GM23338 (cell line): ENCODE measurements around the gene CDC34. TPM values are rescaled to one million over a fixed set of nuclear protein-coding genes. Genes with fewer than 3 reads are reported as not detected.
A peak's percentile ranks its signal among the peaks of the same experiment; 100 is the strongest.

Source experiments
- ATAC-seq: fragments of 200-7000 bp; cut with Tn5 transposase; 3 replicates; pipeline ENCODE4 v1.9.1; 2020
- DNase-seq: peaks from one replicate; pipeline ENCODE4 v3.0.0-alpha.2; 2015; ENCODE audit warnings: low spot score
- H2AFZ ChIP-seq: fragments of 200-600 bp; sonication (generic); 2 replicates; pipeline ENCODE4 v1.8.0; 2016; ENCODE audit warnings: antibody characterized with exemption, mild to moderate bottlenecking, moderate library complexity
- H3F3A ChIP-seq: fragments of 200-600 bp; sonication (generic); replicated peaks from 2 replicates; pipeline ENCODE4 v1.8.0; 2017; ENCODE audit warnings: antibody characterized with exemption, mixed run types, low read depth
- H3K27ac ChIP-seq: fragments of 200-600 bp; sonication (generic); 2 replicates; pipeline ENCODE4 v1.6.1; 2016; ENCODE audit warnings: low read depth
- H3K27me3 ChIP-seq: fragments of 200-600 bp; sonication (generic); 2 replicates; pipeline ENCODE4 v1.8.0; 2016; ENCODE audit warnings: mild to moderate bottlenecking, mixed run types, moderate library complexity; ENCODE audit not compliant: insufficient read depth
- H3K36me3 ChIP-seq: fragments of 200-600 bp; sonication (generic); 2 replicates; pipeline ENCODE4 v1.8.0; 2016; ENCODE audit warnings: mild to moderate bottlenecking; ENCODE audit not compliant: insufficient read depth
- H3K4me1 ChIP-seq: fragments of 200-600 bp; sonication (generic); 2 replicates; pipeline ENCODE4 v1.8.0; 2016; ENCODE audit warnings: mild to moderate bottlenecking, moderate library complexity; ENCODE audit not compliant: insufficient read depth
- H3K4me2 ChIP-seq: fragments of 200-600 bp; sonication (generic); 2 replicates; pipeline ENCODE4 v1.7.1; 2017; ENCODE audit warnings: mixed run types
- H3K4me3 ChIP-seq: fragments of 200-600 bp; sonication (generic); 2 replicates; pipeline ENCODE4 v1.6.1; 2016; ENCODE audit warnings: mixed run types
- H3K79me2 ChIP-seq: fragments of 200-600 bp; sonication (generic); replicated peaks from 2 replicates; pipeline ENCODE4 v1.8.0; 2017; ENCODE audit warnings: mild to moderate bottlenecking; ENCODE audit not compliant: insufficient read depth
- H3K9me2 ChIP-seq: fragments of 200-600 bp; sonication (generic); 2 replicates; pipeline ENCODE4 v1.8.0; 2017; ENCODE audit not compliant: insufficient read depth
- H4K20me1 ChIP-seq: fragments of 200-600 bp; sonication (generic); replicated peaks from 2 replicates; pipeline ENCODE4 v1.8.0; 2017; ENCODE audit warnings: mild to moderate bottlenecking; ENCODE audit not compliant: insufficient read depth
- H3K27ac Mint-ChIP-seq: 2 replicates; pipeline ENCODE4 v1.8.0; 2020; ENCODE audit warnings: inconsistent platforms, mild to moderate bottlenecking, moderate library complexity, mixed read lengths
- H3K27me3 Mint-ChIP-seq: 3 replicates; pipeline ENCODE4 v1.8.0; 2022; ENCODE audit warnings: low read depth, mild to moderate bottlenecking, moderate library complexity, mixed read lengths, inconsistent platforms; ENCODE audit not compliant: insufficient read depth, poor library complexity
- H3K36me3 Mint-ChIP-seq: 3 replicates; pipeline ENCODE4 v1.8.0; 2021; ENCODE audit warnings: low read depth, mild to moderate bottlenecking, inconsistent platforms, moderate library complexity, mixed read lengths
- H3K4me1 Mint-ChIP-seq: 3 replicates; pipeline ENCODE4 v1.8.0; 2020; ENCODE audit warnings: mild to moderate bottlenecking, inconsistent platforms, mixed read lengths
- H3K4me3 Mint-ChIP-seq: 3 replicates; pipeline ENCODE4 v1.8.0; 2021; ENCODE audit warnings: moderate library complexity, mild to moderate bottlenecking, inconsistent platforms, mixed read lengths
- H3K9me3 Mint-ChIP-seq: 3 replicates; pipeline ENCODE4 v1.8.0; 2020; ENCODE audit warnings: moderate library complexity, mild to moderate bottlenecking, inconsistent platforms, mixed read lengths
- CREB1 ChIP-seq: fragments of 250-450 bp; sonication (Bioruptor Pico); IDR thresholded peaks from 2 replicates; pipeline ENCODE4 v1.5.0; 2020; ENCODE audit warnings: low read depth, mild to moderate bottlenecking, moderate library complexity
- CTCF ChIP-seq, 2 experiments: fragments of 200-600 bp in 1 of 2; sonication (generic) in 1 of 2; conservative IDR thresholded peaks; 2 replicates each; pipeline versions ENCODE4 v1.5.1 to v1.6.1; 2016 to 2017; ENCODE audit warnings: antibody characterized with exemption in 2 of 2, low read depth in 2 of 2, mild to moderate bottlenecking in 2 of 2, moderate library complexity in 1 of 2
- ETS1 ChIP-seq: IDR thresholded peaks from 2 replicates; pipeline ENCODE4 v1.6.1; 2016; ENCODE audit warnings: antibody characterized with exemption
- EZH2phosphoT487 ChIP-seq: fragments of 200-600 bp; sonication (generic); IDR thresholded peaks from one replicate; pipeline ENCODE4 v1.8.1; 2018; ENCODE audit warnings: antibody characterized with exemption; ENCODE audit not compliant: unreplicated experiment
- POLR2AphosphoS5 ChIP-seq: IDR thresholded peaks from 2 replicates; pipeline ENCODE4 v1.6.1; 2016; ENCODE audit warnings: antibody characterized with exemption, low read depth
- STAT1 ChIP-seq: IDR thresholded peaks from one replicate; pipeline ENCODE4 v1.6.1; 2016; ENCODE audit warnings: antibody characterized with exemption; ENCODE audit not compliant: unreplicated experiment
- ZNF114 ChIP-seq: fragments of 250-450 bp; sonication (Bioruptor Pico); IDR thresholded peaks from 2 replicates; pipeline ENCODE4 v1.5.0; 2020; ENCODE audit warnings: mild to moderate bottlenecking, moderate library complexity
- ZNF331 ChIP-seq: fragments of 250-450 bp; sonication (Bioruptor Pico); IDR thresholded peaks from 2 replicates; pipeline ENCODE4 v1.5.0; 2020; ENCODE audit warnings: low read depth, mild to moderate bottlenecking, moderate library complexity
- polyA plus RNA-seq: library from polyadenylated mRNA; unstranded; fragments of >200 nt; fragmentation: Nextera tagmentation; extraction: Ambion mirVana; gene quantifications from 2 replicates; pipeline ENCODE4 v1.2.1, GENCODE V29; 2016
- total RNA-seq: library from RNA; depleted of rRNA; stranded (reverse); fragments of >200 nt; shearing (Covaris generic); gene quantifications from 2 replicates; pipeline ENCODE4 v1.2.3, GENCODE V29; 2014

CDC34 gene
- total and polyA plus RNA-seq, 2 experiments from 2014 or later: 114 to 148 TPM

- Histone ChIP-seq H3K27me3 (peaks cover 33% of the 10 kb centered on the region), H3K4me1 (0 out of 2 replicates have a peak, but pooled peaks cover 3% of the 10 kb centered on the region), H3K27ac (no peak overlapping the region), H3K36me3 (no peaks in the 10 kb centered on the region), H3K9me2 (no peaks in the 10 kb centered on the region), H3K4me3 (no peak overlapping the region), H3F3A (peaks cover 10% of the 10 kb centered on the region), H4K20me1 (no peaks in the 10 kb centered on the region), H3K79me2 (no peaks in the 10 kb centered on the region), H2AFZ (no peak overlapping the region), H3K4me2 (peak overlapping the region; percentile 32; the same call in 1 of the 2 replicates)
- Mint-ChIP-seq H3K27ac (no peak overlapping the region), H3K4me1 (peaks cover 13% of the 10 kb centered on the region), H3K4me3 (no peak overlapping the region), H3K36me3 (peaks cover 2% of the 10 kb centered on the region; the same call in 1 of the 3 replicates), H3K9me3 (peaks cover 12% of the 10 kb centered on the region), H3K27me3 (peaks cover 36% of the 10 kb centered on the region)
- no peak for TF ChIP-seq EZH2phosphoT487
- DNase-seq (peak; percentile 48), ATAC-seq (no peak)
These were observed 37.1 kb upstream of the CDC34 start for GRCh38 chr19:494171-495080.

- Histone ChIP-seq H3K36me3 (no peaks in the 10 kb centered on the region), H3K4me2 (no peak overlapping the region), H3K9me2 (no peaks in the 10 kb centered on the region), H3F3A (peaks cover 10% of the 10 kb centered on the region), H3K4me1 (0 out of 2 replicates have a peak, but pooled peaks cover 2% of the 10 kb centered on the region), H3K4me3 (no peak overlapping the region), H3K27me3 (peaks cover 39% of the 10 kb centered on the region), H4K20me1 (no peaks in the 10 kb centered on the region), H3K27ac (no peak overlapping the region), H3K79me2 (no peaks in the 10 kb centered on the region), H2AFZ (no peak overlapping the region)
- ATAC-seq: no peak
- no peak for DNase-seq
- H3K27ac Mint-ChIP-seq: no peak overlapping the region
- peak overlapping the region; percentile 34; the same call in 1 of the 3 replicates for H3K4me3 Mint-ChIP-seq
- H3K4me1 Mint-ChIP-seq: peaks cover 9% of the 10 kb centered on the region
- peaks cover 2% of the 10 kb centered on the region; the same call in 1 of the 3 replicates for H3K36me3 Mint-ChIP-seq
- H3K27me3 Mint-ChIP-seq: peaks cover 41% of the 10 kb centered on the region
- peaks cover 12% of the 10 kb centered on the region for H3K9me3 Mint-ChIP-seq
- TF ChIP-seq ZNF331 (CRISPR knock-in tag) (no peak), CREB1 (no peak), ETS1 (no peak)
These were observed 36.5 kb upstream of the CDC34 start for GRCh38 chr19:495081-495401.

- Mint-ChIP-seq H3K27me3 (peaks cover 43% of the 10 kb centered on the region), H3K9me3 (peaks cover 12% of the 10 kb centered on the region), H3K36me3 (peaks cover 2% of the 10 kb centered on the region; the same call in 1 of the 3 replicates), H3K4me1 (peaks cover 8% of the 10 kb centered on the region), H3K4me3 (peak overlapping the region; percentile 61), H3K27ac (no peak overlapping the region)
- H3K36me3 ChIP-seq: no peaks in the 10 kb centered on the region
- H3K4me3 ChIP-seq: peak overlapping the region; percentile 69
- H3K9me2 ChIP-seq: no peaks in the 10 kb centered on the region
- H3K27ac ChIP-seq: no peak overlapping the region
- H3F3A ChIP-seq: peaks cover 7% of the 10 kb centered on the region
- H2AFZ ChIP-seq: no peak overlapping the region
- ATAC-seq (peak; percentile 45), DNase-seq (peak; percentile 78)
- peak overlapping the region; percentile 82 for H3K4me2 ChIP-seq
- no peaks in the 10 kb centered on the region for H3K4me1 ChIP-seq
- no peaks in the 10 kb centered on the region for H3K79me2 ChIP-seq
- H4K20me1 ChIP-seq: no peaks in the 10 kb centered on the region
- TF ChIP-seq ZNF331 (CRISPR knock-in tag): no peak
- peak; percentile 83 to 88 for TF ChIP-seq CTCF (conservative IDR thresholded peaks at IDR 0.05; ENCODE audit: low read depth in 2 of 2)
- TF ChIP-seq STAT1: no peak
- 0 out of 2 replicates have a peak, but pooled peaks have one; percentile 34 for TF ChIP-seq ZNF114 (CRISPR knock-in tag)
- peak; percentile 47; the same call in 1 of the 2 replicates for TF ChIP-seq CREB1
- TF ChIP-seq POLR2AphosphoS5: no peak
- H3K27me3 ChIP-seq: peaks cover 39% of the 10 kb centered on the region
These were observed 36.0 kb upstream of the CDC34 start for GRCh38 chr19:495402-496111.
